H1 (cell line): ENCODE data around the gene IPO7. TPM values are rescaled to one million over a fixed set of nuclear protein-coding genes. Genes with fewer than 3 reads are reported as not detected.

Source experiments
- CTCF ChIA-PET: fragments of 300-600 bp; sonication (Branson Sonifier 250); formaldehyde crosslinking; loops from one replicate; lab custom pipeline; 2021; ENCODE audit not compliant: partially characterized antibody; lab: Charles Lee
- POLR2A ChIA-PET: fragments of 300-600 bp; sonication (Branson Sonifier 250); formaldehyde crosslinking; loops from one replicate; lab custom pipeline; 2021; ENCODE audit warnings: inconsistent platforms; ENCODE audit not compliant: partially characterized antibody; lab: Charles Lee
- DNase-seq, 2 experiments: peaks; one replicate each; pipeline versions ENCODE4 v3.0.0 to v3.0.0-alpha.2; 2010 to 2022; ENCODE audit warnings: low spot score in 2 of 2, low read depth in 1 of 2, mixed read lengths in 1 of 2
- FAIRE-seq: peaks from 2 replicates; lab custom pipeline; 2011; peaks lifted over from hg19 to GRCh38; lab: Jason Lieb, UNC
- H2AFZ ChIP-seq: 2 replicates; pipeline ENCODE4 v1.8.1; 2012; ENCODE audit warnings: low read length, inconsistent platforms
- H2AK5ac ChIP-seq: 2 replicates; pipeline ENCODE4 v1.6.1; 2013; ENCODE audit warnings: low read depth, low read length
- H2BK120ac ChIP-seq: replicated peaks from 2 replicates; pipeline ENCODE3; 2013; ENCODE audit warnings: low read depth, low read length, inconsistent platforms
- H2BK12ac ChIP-seq: 2 replicates; pipeline ENCODE4 v1.6.1; 2013; ENCODE audit warnings: low read depth, low read length
- H2BK15ac ChIP-seq: 2 replicates; pipeline ENCODE4 v1.6.1; 2013; ENCODE audit warnings: low read length
- H2BK20ac ChIP-seq: 2 replicates; pipeline ENCODE4 v1.6.1; 2013; ENCODE audit warnings: low read length
- H2BK5ac ChIP-seq: 2 replicates; pipeline ENCODE4 v1.6.1; 2013; ENCODE audit warnings: low read depth, low read length
- H3K14ac ChIP-seq: 2 replicates; pipeline ENCODE4 v1.6.1; 2013; ENCODE audit warnings: inconsistent platforms; ENCODE audit not compliant: insufficient read length
- H3K18ac ChIP-seq: 2 replicates; pipeline ENCODE4 v1.6.1; 2013; ENCODE audit warnings: low read length; ENCODE audit errors: extremely low read depth
- H3K23ac ChIP-seq: 2 replicates; pipeline ENCODE4 v1.6.1; 2013; ENCODE audit warnings: inconsistent platforms; ENCODE audit not compliant: insufficient read length
- H3K23me2 ChIP-seq: 2 replicates; pipeline ENCODE4 v1.6.1; 2013; ENCODE audit warnings: low read depth, low read length
- H3K27ac ChIP-seq: 2 replicates; pipeline ENCODE4 v1.6.1; 2011; ENCODE audit warnings: low read depth, low read length, inconsistent platforms
- H3K27me3 ChIP-seq, 4 experiments: replicated peaks in 1 of 4; 1 replicate in 1 of 4; 2 replicates in 3 of 4; pipeline versions ENCODE4 v1.6.1 to v1.8.1; 2011 to 2013; ENCODE audit warnings: low read length in 3 of 4, mild to moderate bottlenecking in 3 of 4, inconsistent platforms in 2 of 4, mixed read lengths in 2 of 4, moderate library complexity in 1 of 4; ENCODE audit not compliant: control insufficient read depth in 3 of 4, insufficient read depth in 3 of 4; ENCODE audit errors: extremely low read depth in 1 of 4
- H3K36me3 ChIP-seq, 4 experiments: 2 replicates each; pipeline versions ENCODE4 v1.6.1 to v1.8.1; 2011 to 2013; ENCODE audit warnings: mild to moderate bottlenecking in 4 of 4, low read length in 3 of 4, moderate library complexity in 2 of 4, control low read depth in 1 of 4, inconsistent platforms in 1 of 4; ENCODE audit not compliant: insufficient read depth in 4 of 4, control insufficient read depth in 2 of 4
- H3K4ac ChIP-seq: replicated peaks from 2 replicates; pipeline ENCODE3; 2013; ENCODE audit warnings: low read length, low read depth, mixed read lengths, inconsistent platforms; ENCODE audit not compliant: insufficient read length
- H3K4me1 ChIP-seq, 4 experiments: replicated peaks in 1 of 4; 1 replicate in 1 of 4; 2 replicates in 3 of 4; pipeline versions ENCODE4 v1.6.1 to v1.8.1; 2011 to 2013; ENCODE audit warnings: low read length in 3 of 4, inconsistent platforms in 2 of 4, mixed read lengths in 1 of 4; ENCODE audit not compliant: insufficient read depth in 4 of 4, control insufficient read depth in 3 of 4
- H3K4me2 ChIP-seq, 2 experiments: 2 replicates each; pipeline versions ENCODE4 v1.6.1 to v1.8.1; 2011 to 2013; ENCODE audit warnings: low read depth in 2 of 2, low read length in 2 of 2, control low read depth in 1 of 2, inconsistent platforms in 1 of 2, mild to moderate bottlenecking in 1 of 2; ENCODE audit not compliant: insufficient read depth in 1 of 2
- H3K4me3 ChIP-seq, 4 experiments: fragments of 200-600, 300-600 bp in 1 of 4; sonication (generic), shearing (Covaris generic), sonication (Bioruptor Twin) in 1 of 4; 2 replicates each; pipeline versions ENCODE4 v1.5.1 to v1.8.1; 2011 to 2016; ENCODE audit warnings: low read length in 4 of 4, low read depth in 3 of 4, control low read depth in 2 of 4, inconsistent platforms in 2 of 4, mild to moderate bottlenecking in 2 of 4, mixed read lengths in 1 of 4, moderate library complexity in 1 of 4; ENCODE audit not compliant: insufficient read depth in 2 of 4; ENCODE audit errors: extremely low read depth in 1 of 4
- H3K56ac ChIP-seq: replicated peaks from 2 replicates; pipeline ENCODE3; 2013; ENCODE audit warnings: low read depth, mild to moderate bottlenecking, mixed read lengths, low read length, inconsistent platforms; ENCODE audit not compliant: insufficient read length
- H3K79me1 ChIP-seq: 2 replicates; pipeline ENCODE4 v1.6.1; 2013; ENCODE audit warnings: low read depth, low read length, control low read depth
- H3K79me2 ChIP-seq, 2 experiments: 2 replicates each; pipeline versions ENCODE4 v1.6.1 to v1.8.1; 2012 to 2013; ENCODE audit warnings: low read length in 2 of 2, mild to moderate bottlenecking in 2 of 2, inconsistent platforms in 1 of 2; ENCODE audit not compliant: insufficient read depth in 2 of 2, control insufficient read depth in 1 of 2
- H3K9ac ChIP-seq, 4 experiments: replicated peaks in 1 of 4; 1 replicate in 1 of 4; 2 replicates in 3 of 4; pipeline versions ENCODE4 v1.6.1 to v1.8.1; 2011 to 2013; ENCODE audit warnings: low read depth in 3 of 4, low read length in 3 of 4, control low read depth in 2 of 4, mild to moderate bottlenecking in 2 of 4, moderate library complexity in 2 of 4, inconsistent platforms in 1 of 4; ENCODE audit errors: extremely low read depth in 1 of 4
- H3K9me3 ChIP-seq, 2 experiments: 2 replicates each; pipeline versions ENCODE4 v1.6.1 to v1.8.1; 2012 to 2013; ENCODE audit warnings: mild to moderate bottlenecking in 2 of 2, moderate library complexity in 2 of 2, control low read depth in 1 of 2, inconsistent platforms in 1 of 2, low read depth in 1 of 2, low read length in 1 of 2, mixed read lengths in 1 of 2; ENCODE audit not compliant: insufficient read depth in 2 of 2
- H4K20me1 ChIP-seq, 2 experiments: replicated peaks in 1 of 2; 2 replicates each; pipeline versions ENCODE3 to v1.8.1; 2011 to 2013; ENCODE audit warnings: inconsistent platforms in 2 of 2, low read length in 2 of 2, mild to moderate bottlenecking in 1 of 2; ENCODE audit not compliant: insufficient read depth in 2 of 2, control insufficient read depth in 1 of 2
- H4K5ac ChIP-seq: 2 replicates; pipeline ENCODE4 v1.6.1; 2013; ENCODE audit warnings: low read length, low read depth, mixed read lengths, inconsistent platforms; ENCODE audit not compliant: insufficient read length
- H4K8ac ChIP-seq: 2 replicates; pipeline ENCODE4 v1.8.0; 2013; ENCODE audit warnings: mild to moderate bottlenecking, moderate library complexity, low read length, inconsistent platforms; ENCODE audit not compliant: insufficient read depth; ENCODE audit errors: extremely low read depth
- H4K91ac ChIP-seq: replicated peaks from 2 replicates; pipeline ENCODE3; 2013; ENCODE audit warnings: low read length, mixed read lengths, inconsistent platforms; ENCODE audit not compliant: insufficient read length
- BCL11A ChIP-seq, 2 experiments: IDR thresholded peaks; one replicate each; pipeline ENCODE4 v1.6.1; 2011; ENCODE audit warnings: low read depth in 2 of 2, low read length in 2 of 2, mild to moderate bottlenecking in 2 of 2
- CBX8 ChIP-seq: fragments of 300-800, 300-1000 bp; sonication (generic); IDR thresholded peaks from 2 replicates; pipeline ENCODE4 v1.7.1; 2016; ENCODE audit warnings: low read depth, low read length, borderline replicate concordance
- CHD2 ChIP-seq: IDR thresholded peaks from 2 replicates; pipeline ENCODE4 v1.6.1; 2012; ENCODE audit warnings: low read length, improper control_type of control experiment
- CREB1 ChIP-seq: IDR thresholded peaks from 2 replicates; pipeline ENCODE4 v1.6.1; 2012; ENCODE audit warnings: inconsistent platforms
- GTF2F1 ChIP-seq: IDR thresholded peaks from 2 replicates; pipeline ENCODE4 v1.6.1; 2012; ENCODE audit warnings: low read depth, low read length, improper control_type of control experiment, borderline replicate concordance
- HDAC2 ChIP-seq, 2 experiments: fragments of 300-600 bp in 1 of 2; sonication (generic) in 1 of 2; IDR thresholded peaks; 2 replicates each; pipeline ENCODE4 v1.6.1; 2011 to 2012; ENCODE audit warnings: low read depth in 2 of 2, low read length in 2 of 2, mild to moderate bottlenecking in 2 of 2, moderate library complexity in 2 of 2, borderline replicate concordance in 1 of 2, inconsistent platforms in 1 of 2
- KDM5A ChIP-seq: fragments of 200-600 bp; IDR thresholded peaks from 2 replicates; pipeline ENCODE4 v1.7.1; 2012; ENCODE audit warnings: mild to moderate bottlenecking, low read length, inconsistent platforms, mixed read lengths
- SAP30 ChIP-seq: fragments of 300-600 bp; sonication (generic); IDR thresholded peaks from 2 replicates; pipeline ENCODE4 v1.7.1; 2012; ENCODE audit warnings: low read length, moderate library complexity, mild to moderate bottlenecking, inconsistent platforms; ENCODE audit not compliant: insufficient read depth, insufficient replicate concordance
- SP2 ChIP-seq: IDR thresholded peaks from 2 replicates; pipeline ENCODE4 v1.6.1; 2012; ENCODE audit warnings: mild to moderate bottlenecking, low read length, inconsistent platforms
- YY1 ChIP-seq: IDR thresholded peaks from 2 replicates; pipeline ENCODE4 v1.6.1; 2011; ENCODE audit warnings: low read depth, mild to moderate bottlenecking, low read length
- WGBS, 2 experiments: shearing (Covaris generic) in 1 of 2; methylation state at CpG; one replicate each; pipeline versions ENCODE4 v1.1.6 to v1.1.7; 2013 to 2015; ENCODE audit warnings: low lambda C conversion rate in 2 of 2, mixed read lengths in 2 of 2, inconsistent platforms in 1 of 2, low coverage in 1 of 2, missing lambda C conversion rate in 1 of 2; ENCODE audit not compliant: insufficient replicate concordance in 2 of 2, insufficient coverage in 1 of 2, insufficient read length in 1 of 2; ENCODE audit errors: extremely low coverage in 1 of 2, missing lambda C conversion rate in 1 of 2; 5-methylcytosine and 5-hydroxymethylcytosine counted together
- polyA plus RNA-seq, 7 experiments: library from polyadenylated mRNA; depleted of rRNA in 3 of 7; stranded (reverse) in 5 of 7; unstranded in 2 of 7; fragments of >200 nt in 5 of 7; fragments of 200-250 nt in 2 of 7; gene quantifications; 1 replicate in 5 of 7; 2 replicates in 1 of 7; 4 replicates in 1 of 7; pipeline versions ENCODE4 v1.2.1 to v1.2.3, GENCODE V29; 2011 to 2013; ENCODE audit warnings: missing spikeins in 2 of 7, mixed read lengths in 2 of 7
- total RNA-seq: library from RNA; stranded (reverse); fragmentation: NEBNext Ultra II Directional; extraction: Animal tissue kit (Norgen Biotek cat#: 25700); gene quantifications from 2 replicates; pipeline ENCODE4 v1.2.1, GENCODE V29; 2021
- TF ChIP-seq, protein P1 (sequence below): IDR thresholded peaks from 2 replicates; pipeline ENCODE4 v1.6.1; 2011; ENCODE audit warnings: low read depth, mild to moderate bottlenecking, low read length; ENCODE audit not compliant: insufficient read depth

IPO7 gene
- total and polyA plus RNA-seq, 2 of the 8 experiments (the other 6 are each of a cell fraction or from before 2014, with no cell fraction given), result 45.9 to 259 TPM

DNA sequence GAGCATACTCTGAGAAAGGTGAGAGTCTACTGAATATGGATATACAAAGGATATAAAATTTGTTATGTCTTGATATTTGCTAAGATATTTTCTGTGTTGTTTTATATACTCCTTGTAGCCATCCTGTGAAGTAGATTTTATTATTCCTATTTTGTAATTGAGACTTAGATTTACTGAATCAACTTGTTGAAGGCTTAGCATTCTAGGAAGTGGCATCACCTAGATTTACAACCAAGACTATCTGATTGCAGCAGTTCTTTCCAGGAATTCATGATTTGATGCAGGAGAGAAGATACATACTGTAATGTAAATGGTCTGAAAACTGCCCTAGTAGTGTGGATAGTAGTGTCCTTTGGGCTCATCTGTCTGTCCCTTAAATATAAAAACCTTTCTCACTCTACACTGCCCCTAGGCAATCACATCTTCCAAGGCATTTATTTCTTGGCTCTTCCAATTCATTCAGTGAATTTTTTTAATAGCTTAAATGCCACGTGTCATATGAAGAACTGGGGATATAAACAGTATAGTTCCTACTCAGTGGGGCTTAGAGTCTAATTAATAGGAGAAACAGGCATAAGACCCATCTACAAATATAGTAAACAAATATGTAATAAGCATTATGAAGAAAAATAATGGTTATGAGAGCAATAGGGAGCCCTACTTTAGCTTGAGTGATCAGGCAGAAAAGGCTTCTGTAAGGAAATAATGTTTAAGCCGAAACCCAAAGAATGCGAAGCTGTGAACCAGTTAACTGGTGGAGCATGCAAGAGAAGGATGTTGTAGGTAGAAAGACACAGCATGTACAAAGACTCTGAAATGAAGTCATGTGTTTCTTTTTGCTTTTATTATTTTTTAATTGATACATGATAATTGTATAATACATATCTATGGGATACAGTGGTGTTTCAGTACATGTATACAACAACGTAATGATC, 13.6 kb downstream of the IPO7 start:
- no peak overlapping the region for H4K5ac ChIP-seq
- no peak overlapping the region for H3K14ac ChIP-seq
- H2BK5ac ChIP-seq, result no peak overlapping the region
- WGBS, 2 experiments, result 95% methylated on average over 4 of the region's 4 CpGs; no CpG with 5 or more reads in 1 of the 2 experiments
- no peaks in the 10 kb centered on the region for H3K23me2 ChIP-seq
- H3K79me1 ChIP-seq, result 0 out of 2 replicates have a peak, but pooled peaks cover 4% of the 10 kb centered on the region
- no peak overlapping the region for H3K4ac ChIP-seq
- H3K18ac ChIP-seq, result no peak overlapping the region
- H3K27ac ChIP-seq, result no peak overlapping the region
- H3K9me3 ChIP-seq, result no peaks in the 10 kb centered on the region
- no peak overlapping the region for H3K23ac ChIP-seq
- no peak overlapping the region for H2BK20ac ChIP-seq
- H2AK5ac ChIP-seq, result no peak overlapping the region
- no peak overlapping the region for H2BK120ac ChIP-seq
- H3K4me2 ChIP-seq, result no peak overlapping the region; a peak in 1 of 4 replicates
- peaks cover 0 to 10% (median 1%) of the 10 kb centered on the region in 4 experiments; a peak in 3 of 8 replicates for H3K36me3 ChIP-seq
- no peak overlapping the region for H4K8ac ChIP-seq
- H3K79me2 ChIP-seq, result peaks cover 65 to 98% of the 10 kb centered on the region in 2 experiments
- H2BK12ac ChIP-seq, result no peak overlapping the region
- H3K9ac ChIP-seq, result no peak overlapping the region
- DNase-seq (no peak), FAIRE-seq (no peak)
- no peak overlapping the region for H2BK15ac ChIP-seq
- H3K56ac ChIP-seq, result no peak overlapping the region
- H3K4me3 ChIP-seq, result no peak overlapping the region
- H4K20me1 ChIP-seq, result peaks cover 27 to 30% of the 10 kb centered on the region in 2 experiments
- ChIA-PET POLR2A (interaction anchor here (6.8 kb wide), 1 partner anchor 11 kb away, joined by 71 read pairs; the partner anchor contains the start of gene IPO7), CTCF (interaction anchor here (0.6 to 1.7 kb wide), 5 partner anchors 10 to 260 kb away, joined by 3 to 4 read pairs (median 3); no protein-coding TSS in a partner anchor)
- no peak overlapping the region for H4K91ac ChIP-seq
- H2AFZ ChIP-seq, result no peak overlapping the region
- peaks cover 0 to 3% (median under 1%) of the 10 kb centered on the region in 4 experiments; a peak in 2 of 7 replicates for H3K4me1 ChIP-seq
- H3K27me3 ChIP-seq, result no peaks in the 10 kb centered on the region
- no peak for TF ChIP-seq CBX8
- no peak for TF ChIP-seq SP2
- no peak for TF ChIP-seq YY1
- TF ChIP-seq KDM5A, result no peak
- TF ChIP-seq, protein P1, sequence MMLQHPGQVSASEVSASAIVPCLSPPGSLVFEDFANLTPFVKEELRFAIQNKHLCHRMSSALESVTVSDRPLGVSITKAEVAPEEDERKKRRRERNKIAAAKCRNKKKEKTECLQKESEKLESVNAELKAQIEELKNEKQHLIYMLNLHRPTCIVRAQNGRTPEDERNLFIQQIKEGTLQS, result no peak
- no peak for TF ChIP-seq GTF2F1
- no peak for TF ChIP-seq CREB1
- no peak for TF ChIP-seq BCL11A (IDR thresholded peaks at IDR 0.05; ENCODE audit: low read depth in 2 of 2, low read length in 2 of 2)
- TF ChIP-seq SAP30, result no peak
- no peak for TF ChIP-seq CHD2
- TF ChIP-seq HDAC2 (IDR thresholded peaks at IDR 0.05; ENCODE audit: borderline replicate concordance in 1 of 2, low read depth in 2 of 2, low read length in 2 of 2), result no peak
